ENCODE results near the gene GTF3C5.

DNA sequence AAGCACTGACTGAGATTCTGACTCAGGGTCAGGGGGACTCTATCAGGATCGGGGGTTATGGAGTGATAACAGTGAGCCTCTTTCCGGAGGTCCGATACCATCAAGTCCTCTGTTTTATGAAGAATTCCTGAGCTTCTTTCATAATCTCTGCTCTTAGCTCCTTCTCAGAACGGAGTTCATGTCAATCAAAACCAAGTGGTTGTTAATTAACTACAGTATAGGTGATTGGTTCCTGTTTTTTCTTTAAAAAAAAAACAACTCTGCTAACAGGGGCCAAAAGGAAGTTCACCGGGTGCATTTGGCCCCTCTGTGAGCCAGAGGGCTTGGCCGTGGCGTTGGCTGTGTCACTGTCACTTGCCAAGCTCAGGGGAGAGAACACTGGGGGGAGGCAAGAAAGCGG lies 48.3 kb upstream of the GTF3C5 start:
- TF ChIP-seq CTCF (conservative IDR thresholded peaks at IDR 0.05; ENCODE audit: low read length), result no peak
- no peak for TF ChIP-seq EZH2phosphoT487 (IDR thresholded peaks at IDR 0.05; ENCODE audit: borderline replicate concordance)

Data from Loucy (cell line).